IMR-90 (cell line): ENCODE results near the gene HEATR3. TPM values are rescaled to one million over a fixed set of nuclear protein-coding genes. Genes with fewer than 3 reads are reported as not detected.

Experiments
- ATAC-seq: fragments of 200-7000 bp; cut with Tn5 transposase; 2 replicates; pipeline ENCODE4 v1.9.1; 2020; ENCODE audit warnings: low read depth, mild to moderate bottlenecking, moderate library complexity
- BruUV-seq: library from RNA; stranded (reverse); fragments of 400-500 nt; replicated peaks from 2 replicates; lab custom pipeline; 2021; lab: Mats Ljungman, UMichigan
- CTCF ChIA-PET: fragments of 300-600 bp; formaldehyde crosslinking; extraction: SDS; loops from one replicate; lab custom pipeline; 2021; ENCODE audit warnings: antibody characterized with exemption; lab: Yijun Ruan, JAX
- POLR2A ChIA-PET: fragments of 300-600 bp; sonication (Branson Sonifier 250); formaldehyde crosslinking; loops from one replicate; lab custom pipeline; 2022; ENCODE audit warnings: antibody characterized with exemption; ENCODE audit not compliant: unreplicated experiment; lab: Charles Lee
- DNase-seq: peaks from one replicate; pipeline ENCODE4 v3.0.0; 2013
- H2AFZ ChIP-seq: replicated peaks from 2 replicates; pipeline ENCODE3; 2013; ENCODE audit warnings: low read length, mild to moderate bottlenecking; ENCODE audit not compliant: poor library complexity
- H2AK5ac ChIP-seq: 2 replicates; pipeline ENCODE4 v1.6.1; 2013; ENCODE audit warnings: low read depth, low read length, inconsistent platforms
- H2AK9ac ChIP-seq: replicated peaks from 2 replicates; pipeline ENCODE3; 2013; ENCODE audit warnings: mild to moderate bottlenecking, low read depth, low read length, moderate library complexity; ENCODE audit not compliant: poor library complexity
- H2BK120ac ChIP-seq: 2 replicates; pipeline ENCODE4 v1.6.1; 2013; ENCODE audit warnings: low read depth, low read length, inconsistent platforms
- H2BK15ac ChIP-seq: 3 replicates; pipeline ENCODE4 v1.6.1; 2013; ENCODE audit warnings: low read depth, low read length, inconsistent platforms
- H2BK20ac ChIP-seq: 2 replicates; pipeline ENCODE4 v1.6.1; 2013; ENCODE audit warnings: low read depth, mild to moderate bottlenecking, inconsistent platforms, low read length, moderate library complexity
- H2BK5ac ChIP-seq: 2 replicates; pipeline ENCODE4 v1.6.1; 2013; ENCODE audit warnings: mild to moderate bottlenecking, low read depth, low read length, inconsistent platforms; ENCODE audit not compliant: poor library complexity, severe bottlenecking
- H3K14ac ChIP-seq: replicated peaks from 2 replicates; pipeline ENCODE4 v1.6.1; 2013; ENCODE audit warnings: low read depth, low read length, inconsistent platforms
- H3K18ac ChIP-seq: 2 replicates; pipeline ENCODE4 v1.6.1; 2013; ENCODE audit warnings: low read depth, low read length, control low read depth
- H3K23ac ChIP-seq: 2 replicates; pipeline ENCODE4 v1.6.1; 2013; ENCODE audit warnings: low read depth, low read length, inconsistent platforms
- H3K27ac ChIP-seq: 2 replicates; pipeline ENCODE4 v1.5.1; 2013; ENCODE audit warnings: mild to moderate bottlenecking, control low read depth, low read length; ENCODE audit not compliant: insufficient read depth
- H3K27me3 ChIP-seq: 2 replicates; pipeline ENCODE4 v1.6.1; 2013; ENCODE audit warnings: low read length; ENCODE audit not compliant: control insufficient read depth, insufficient read depth
- H3K36me3 ChIP-seq: 2 replicates; pipeline ENCODE4 v1.6.1; 2013; ENCODE audit warnings: low read length, mixed read lengths; ENCODE audit not compliant: control insufficient read depth, insufficient read depth
- H3K4ac ChIP-seq: 2 replicates; pipeline ENCODE4 v1.6.1; 2013; ENCODE audit warnings: low read depth, low read length, inconsistent platforms
- H3K4me1 ChIP-seq: 2 replicates; pipeline ENCODE4 v1.6.1; 2013; ENCODE audit warnings: low read length, mixed read lengths; ENCODE audit not compliant: control insufficient read depth, insufficient read depth
- H3K4me2 ChIP-seq: 2 replicates; pipeline ENCODE4 v1.6.1; 2013; ENCODE audit warnings: low read depth, mild to moderate bottlenecking, control low read depth, low read length, moderate library complexity
- H3K4me3 ChIP-seq: 2 replicates; pipeline ENCODE4 v1.5.1; 2013; ENCODE audit warnings: low read depth, mild to moderate bottlenecking, control low read depth, low read length, moderate library complexity; ENCODE audit not compliant: insufficient read depth
- H3K56ac ChIP-seq: 2 replicates; pipeline ENCODE4 v1.6.1; 2013; ENCODE audit warnings: low read length, inconsistent platforms; ENCODE audit not compliant: insufficient read depth; ENCODE audit errors: extremely low read depth
- H3K79me1 ChIP-seq, 2 experiments: 2 replicates each; pipeline ENCODE4 v1.6.1; 2013; ENCODE audit warnings: low read length in 2 of 2, inconsistent platforms in 1 of 2, low read depth in 1 of 2
- H3K9ac ChIP-seq: 2 replicates; pipeline ENCODE4 v1.6.1; 2013; ENCODE audit warnings: low read depth, low read length, control low read depth
- H3K9me1 ChIP-seq: 2 replicates; pipeline ENCODE4 v1.6.1; 2013; ENCODE audit warnings: low read length, inconsistent platforms; ENCODE audit not compliant: insufficient read depth
- H3K9me3 ChIP-seq: 2 replicates; pipeline ENCODE4 v1.6.1; 2013; ENCODE audit warnings: low read length; ENCODE audit not compliant: control insufficient read depth, insufficient read depth
- H4K20me1 ChIP-seq: 2 replicates; pipeline ENCODE4 v1.6.1; 2013; ENCODE audit warnings: low read length, inconsistent platforms; ENCODE audit not compliant: insufficient read depth
- H4K5ac ChIP-seq: 2 replicates; pipeline ENCODE4 v1.6.1; 2013; ENCODE audit warnings: mild to moderate bottlenecking, low read depth, low read length, control low read depth
- H4K8ac ChIP-seq, 2 experiments: 2 replicates each; pipeline ENCODE4 v1.6.1; 2013; ENCODE audit warnings: low read depth in 2 of 2, low read length in 2 of 2, control low read depth in 1 of 2, inconsistent platforms in 1 of 2
- H4K91ac ChIP-seq: 2 replicates; pipeline ENCODE4 v1.6.1; 2013; ENCODE audit warnings: low read depth, low read length, inconsistent platforms; ENCODE audit not compliant: insufficient read depth
- BHLHE40 ChIP-seq: fragments of 150-350 bp; IDR thresholded peaks from 2 replicates; pipeline ENCODE4 v1.6.1; 2016; ENCODE audit warnings: mild to moderate bottlenecking, low read depth, low read length
- CTCF ChIP-seq: conservative IDR thresholded peaks from 2 replicates; pipeline ENCODE4 v1.5.1; 2012; ENCODE audit warnings: mild to moderate bottlenecking, low read depth, low read length, improper control_type of control experiment
- ELK1 ChIP-seq: fragments of 150-350 bp; IDR thresholded peaks from 2 replicates; pipeline ENCODE4 v1.6.1; 2016; ENCODE audit warnings: low read depth, mild to moderate bottlenecking, low read length, moderate library complexity, borderline replicate concordance
- MAFK ChIP-seq: IDR thresholded peaks from 2 replicates; pipeline ENCODE4 v1.6.1; 2012; ENCODE audit warnings: low read depth, low read length, improper control_type of control experiment
- MXI1 ChIP-seq: IDR thresholded peaks from 2 replicates; pipeline ENCODE4 v1.6.1; 2012; ENCODE audit warnings: low read depth, mild to moderate bottlenecking, low read length, moderate library complexity, borderline replicate concordance
- NFE2L2 ChIP-seq: fragments of 150-350 bp; IDR thresholded peaks from 2 replicates; pipeline ENCODE4 v1.6.1; 2016; ENCODE audit warnings: low read depth, mild to moderate bottlenecking, low read length
- POLR2A ChIP-seq: IDR thresholded peaks from 2 replicates; pipeline ENCODE4 v1.6.1; 2012; ENCODE audit warnings: mild to moderate bottlenecking, low read depth, low read length
- RAD21 ChIP-seq: IDR thresholded peaks from 2 replicates; pipeline ENCODE4 v1.6.1; 2012; ENCODE audit warnings: low read length, improper control_type of control experiment
- RCOR1 ChIP-seq: IDR thresholded peaks from 2 replicates; pipeline ENCODE4 v1.6.1; 2012; ENCODE audit warnings: mild to moderate bottlenecking, low read length, improper control_type of control experiment; ENCODE audit not compliant: insufficient replicate concordance
- RFX5 ChIP-seq: IDR thresholded peaks from 2 replicates; pipeline ENCODE4 v1.8.0; 2012; ENCODE audit warnings: low read depth, mild to moderate bottlenecking, low read length, moderate library complexity
- SMC3 ChIP-seq: fragments of 150-350 bp; IDR thresholded peaks from 2 replicates; pipeline ENCODE4 v1.6.1; 2016; ENCODE audit warnings: low read depth, mild to moderate bottlenecking, antibody characterized with exemption, low read length, moderate library complexity
- WGBS, 2 experiments: methylation state at CpG; one replicate each; pipeline versions ENCODE4 v1.1.5 to v1.1.7; 2013; ENCODE audit warnings: missing lambda C conversion rate in 2 of 2; ENCODE audit not compliant: insufficient read length in 1 of 2; ENCODE audit errors: extremely low coverage in 2 of 2; 5-methylcytosine and 5-hydroxymethylcytosine counted together
- dilution Hi-C: fragments of 300-500 bp; cut with HindIII; formaldehyde crosslinking; loops from one replicate; pipeline ENCODE4 v1.14.3; 2018; ENCODE audit warnings: low sequenced_read_pairs; ENCODE audit not compliant: unreplicated experiment
- in situ Hi-C: fragments of 300-500 bp; cut with MboI; formaldehyde crosslinking; loops from 3 replicates; pipeline ENCODE4 v1.14.3; 2019; ENCODE audit warnings: low sequenced_read_pairs, inconsistent platforms, mixed read lengths
- intact Hi-C: fragments of 100-400 bp; cut with micrococcal nuclease; formaldehyde crosslinking; loops from 2 replicates; pipeline ENCODE4 v1.10.0; 2022
- polyA plus RNA-seq, 3 experiments: library from polyadenylated mRNA; depleted of rRNA; stranded (reverse); fragments of >200 nt; gene quantifications; 2 replicates each; pipeline ENCODE4 v1.2.3, GENCODE V29; 2012; ENCODE audit warnings: low replicate concordance in 1 of 3
- total RNA-seq: library from RNA; depleted of rRNA; stranded (reverse); fragments of >200 nt; gene quantifications from 2 replicates; pipeline ENCODE4 v1.2.3, GENCODE V29; 2012

The HEATR3 gene
- total and polyA plus RNA-seq, 2 of the 4 experiments (the other 2 are of a cell fraction), result 9.4 to 21.1 TPM

- Histone ChIP-seq H4K91ac (no peak overlapping the region), H4K5ac (no peak overlapping the region), H2BK15ac (no peak overlapping the region), H3K4me3 (no peak overlapping the region), H3K18ac (no peak overlapping the region), H3K9me1 (no peaks in the 10 kb centered on the region), H2AK5ac (no peak overlapping the region), H3K56ac (no peak overlapping the region), H3K14ac (no peak overlapping the region), H2BK120ac (no peak overlapping the region), H3K9ac (no peak overlapping the region), H3K23ac (no peak overlapping the region), H3K4me2 (no peak overlapping the region), H2AK9ac (no peak overlapping the region), H3K4ac (no peak overlapping the region), H4K20me1 (no peaks in the 10 kb centered on the region), H3K79me1 (no peaks in the 10 kb centered on the region), H2BK20ac (no peak overlapping the region), H3K27me3 (peaks cover 3% of the 10 kb centered on the region), H3K27ac (no peak overlapping the region), H3K36me3 (no peaks in the 10 kb centered on the region), H2AFZ (no peak overlapping the region), H3K4me1 (no peaks in the 10 kb centered on the region), H3K9me3 (no peaks in the 10 kb centered on the region), H4K8ac (no peak overlapping the region), H2BK5ac (no peak overlapping the region)
- dilution Hi-C loops, result no loop called here
- POLR2A ChIA-PET, result no interaction called here
- in situ Hi-C loops, result loop anchor here (10.0 kb wide), 1 partner anchor 61 kb away; no protein-coding TSS in a partner anchor
- no peak for DNase-seq
- TF ChIP-seq CTCF (no peak), SMC3 (no peak), RCOR1 (no peak), MXI1 (no peak), NFE2L2 (no peak), RFX5 (no peak), POLR2A (no peak), RAD21 (no peak), MAFK (no peak), ELK1 (no peak), BHLHE40 (no peak)
- no CpG with 5 or more reads among the region's 1 CpG for WGBS, 2 experiments
- intact Hi-C loops, result no loop called here
- no peak for ATAC-seq
- CTCF ChIA-PET, result no interaction called here
- BruUV-seq, result no TSS peak
These were observed 57.6 kb downstream of the HEATR3 start for GRCh38 chr16:50123417-50123816.
